Measurements from ENCODE around the gene AMY2B. TPM values are rescaled to one million over a fixed set of nuclear protein-coding genes. Genes with fewer than 3 reads are reported as not detected.
"Not testable (repeated sequence)": the region's sequence is repeated elsewhere in the genome, so short reads cannot be mapped to it uniquely, and the experiment has no call there.

Gene AMY2B
- total and polyA plus RNA-seq, 2 donors from 2014 or later: 26.5 to 31.1 TPM

DNA sequence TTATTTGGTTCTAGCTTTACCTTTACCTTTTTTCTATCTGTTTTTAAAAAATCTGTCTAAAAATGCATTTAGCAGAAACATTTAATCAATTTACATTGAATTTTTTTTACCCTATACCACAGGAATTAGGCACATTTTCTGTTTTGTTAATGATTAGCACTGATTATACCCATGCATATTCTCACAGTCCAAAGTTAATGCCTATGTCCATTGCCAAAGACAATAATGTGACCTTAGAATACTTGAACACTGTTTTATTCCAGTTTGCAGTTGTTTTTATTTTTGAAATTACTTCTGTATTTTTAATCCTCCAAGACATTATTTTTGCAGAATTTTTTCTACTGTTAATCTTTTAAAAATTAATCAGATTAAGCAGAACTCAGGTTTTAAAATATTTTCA, 11.0 kb upstream of the AMY2B start:
- FAIRE-seq: peak; percentile 47
- H3K9me3 ChIP-seq (ENCODE audit: control insufficient read depth in 2 of 3, insufficient read depth in 1 of 3, low read length in 3 of 3): no peaks in the 10 kb centered on the region
- intact Hi-C loops (cut with DNase I): no loop called here
- TF ChIP-seq, protein P1, sequence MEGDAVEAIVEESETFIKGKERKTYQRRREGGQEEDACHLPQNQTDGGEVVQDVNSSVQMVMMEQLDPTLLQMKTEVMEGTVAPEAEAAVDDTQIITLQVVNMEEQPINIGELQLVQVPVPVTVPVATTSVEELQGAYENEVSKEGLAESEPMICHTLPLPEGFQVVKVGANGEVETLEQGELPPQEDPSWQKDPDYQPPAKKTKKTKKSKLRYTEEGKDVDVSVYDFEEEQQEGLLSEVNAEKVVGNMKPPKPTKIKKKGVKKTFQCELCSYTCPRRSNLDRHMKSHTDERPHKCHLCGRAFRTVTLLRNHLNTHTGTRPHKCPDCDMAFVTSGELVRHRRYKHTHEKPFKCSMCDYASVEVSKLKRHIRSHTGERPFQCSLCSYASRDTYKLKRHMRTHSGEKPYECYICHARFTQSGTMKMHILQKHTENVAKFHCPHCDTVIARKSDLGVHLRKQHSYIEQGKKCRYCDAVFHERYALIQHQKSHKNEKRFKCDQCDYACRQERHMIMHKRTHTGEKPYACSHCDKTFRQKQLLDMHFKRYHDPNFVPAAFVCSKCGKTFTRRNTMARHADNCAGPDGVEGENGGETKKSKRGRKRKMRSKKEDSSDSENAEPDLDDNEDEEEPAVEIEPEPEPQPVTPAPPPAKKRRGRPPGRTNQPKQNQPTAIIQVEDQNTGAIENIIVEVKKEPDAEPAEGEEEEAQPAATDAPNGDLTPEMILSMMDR (IDR thresholded peaks at IDR 0.05; ENCODE audit: borderline replicate concordance, extremely low read depth, insufficient read depth): no peak
- no peak overlapping the region for H3K4me3 ChIP-seq (ENCODE audit: low read length in 3 of 3)
- peaks cover 0 to 3% (median 0%) of the 10 kb centered on the region in 3 donors for H3K36me3 ChIP-seq (ENCODE audit: control insufficient read depth in 2 of 3, insufficient read depth in 3 of 3, low read length in 3 of 3)
- H3K9ac ChIP-seq (ENCODE audit: low read length in 3 of 3): no peak overlapping the region
- no peaks in the 10 kb centered on the region for H3K27me3 ChIP-seq (ENCODE audit: control insufficient read depth, insufficient read depth, low read length)
- H3K27ac ChIP-seq (ENCODE audit: low read depth in 2 of 2, low read length in 2 of 2): no peak overlapping the region
- peaks cover 0 to 3% (median 0%) of the 10 kb centered on the region in 3 donors for H3K4me1 ChIP-seq (ENCODE audit: control insufficient read depth in 2 of 3, insufficient read depth in 2 of 3, low read depth in 1 of 3, low read length in 3 of 3)
- DNase-seq: no peak

GRCh38 chr1:103561124-103561523, 10.3 kb upstream of the AMY2B start:
- H3K4me3 ChIP-seq (ENCODE audit: low read length in 3 of 3); FAIRE-seq; DNase-seq; H3K27me3 ChIP-seq (ENCODE audit: control insufficient read depth, insufficient read depth, low read length); H3K9me3 ChIP-seq (ENCODE audit: control insufficient read depth in 2 of 3, insufficient read depth in 1 of 3, low read length in 3 of 3); H3K4me1 ChIP-seq (ENCODE audit: control insufficient read depth in 2 of 3, insufficient read depth in 2 of 3, low read depth in 1 of 3, low read length in 3 of 3); H3K36me3 ChIP-seq (ENCODE audit: control insufficient read depth in 2 of 3, insufficient read depth in 3 of 3, low read length in 3 of 3); H3K27ac ChIP-seq (ENCODE audit: low read depth in 2 of 2, low read length in 2 of 2); H3K9ac ChIP-seq (ENCODE audit: low read length in 3 of 3); intact Hi-C loops (cut with DNase I): not testable (repeated sequence)

DNA sequence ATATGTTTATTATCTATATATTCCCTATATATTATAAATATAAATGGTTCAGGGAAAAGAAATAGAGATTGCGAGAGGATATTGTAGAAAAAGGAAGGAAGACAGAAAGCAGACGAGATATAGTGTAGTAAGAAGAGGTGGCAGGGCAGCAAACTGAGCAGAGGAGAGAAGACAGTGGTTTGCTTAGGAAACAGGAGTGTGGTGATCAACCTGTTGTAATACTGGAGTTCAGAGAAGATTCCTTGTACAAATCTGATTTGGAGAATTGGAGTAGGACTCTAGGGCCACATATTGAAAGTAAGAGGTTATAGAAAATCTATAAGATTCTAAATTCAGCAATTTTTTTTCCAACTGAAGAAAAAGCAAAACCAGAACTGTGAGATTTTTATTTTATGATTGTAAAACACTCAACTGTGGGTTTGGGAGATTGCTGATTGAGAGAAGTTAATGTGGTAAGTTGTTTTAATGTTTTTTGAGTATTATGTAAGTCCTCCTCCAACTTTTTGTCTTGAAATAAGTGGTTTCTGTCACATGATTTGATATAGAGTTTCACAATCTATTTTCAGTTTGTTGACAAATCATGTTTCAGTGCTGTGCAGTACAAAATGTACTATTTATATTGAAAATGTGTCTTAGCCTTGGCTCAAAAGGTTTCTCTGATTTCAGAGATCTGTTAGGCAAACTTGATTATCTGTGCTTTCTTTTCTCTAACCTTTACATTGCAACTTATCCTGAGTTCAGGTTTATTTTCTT, 9.6 kb upstream of the AMY2B start:
- no peaks in the 10 kb centered on the region for H3K36me3 ChIP-seq (ENCODE audit: control insufficient read depth in 2 of 3, insufficient read depth in 3 of 3, low read length in 3 of 3)
- H3K27me3 ChIP-seq (ENCODE audit: control insufficient read depth, insufficient read depth, low read length): no peaks in the 10 kb centered on the region
- no peak overlapping the region for H3K4me3 ChIP-seq (ENCODE audit: low read length in 3 of 3)
- H3K9me3 ChIP-seq (ENCODE audit: control insufficient read depth in 2 of 3, insufficient read depth in 1 of 3, low read length in 3 of 3): no peaks in the 10 kb centered on the region
- H3K9ac ChIP-seq (ENCODE audit: low read length in 3 of 3): no peak overlapping the region
- TF ChIP-seq, protein P1 (IDR thresholded peaks at IDR 0.05; ENCODE audit: borderline replicate concordance, extremely low read depth, insufficient read depth): no peak
- peak; percentile 74 for FAIRE-seq
- H3K4me1 ChIP-seq (ENCODE audit: control insufficient read depth in 2 of 3, insufficient read depth in 2 of 3, low read depth in 1 of 3, low read length in 3 of 3): peaks cover 0 to 3% (median 0%) of the 10 kb centered on the region in 3 donors
- intact Hi-C loops (cut with DNase I): no loop called here
- no peak for DNase-seq
- no peak overlapping the region for H3K27ac ChIP-seq (ENCODE audit: low read depth in 2 of 2, low read length in 2 of 2)

DNA sequence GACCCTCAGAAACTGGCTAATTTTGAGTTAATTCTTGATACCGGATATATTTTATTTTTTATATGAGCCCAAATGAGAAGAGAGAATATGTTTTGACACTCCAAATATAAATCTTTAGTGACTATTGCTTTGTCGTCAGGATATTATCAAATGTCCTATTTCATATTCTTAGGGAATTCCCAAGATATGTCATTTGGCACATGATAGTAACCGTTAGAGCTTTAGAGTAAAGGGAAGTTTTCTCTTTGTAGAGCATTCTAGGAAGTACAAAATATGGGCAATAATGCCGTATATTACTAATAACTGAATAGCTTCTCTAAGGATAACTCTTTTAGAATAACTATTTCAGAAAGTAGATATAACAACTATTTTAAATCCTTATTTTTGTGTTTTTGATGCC, 8.3 kb upstream of the AMY2B start:
- intact Hi-C loops (cut with DNase I): no loop called here
- H3K36me3 ChIP-seq (ENCODE audit: control insufficient read depth in 2 of 3, insufficient read depth in 3 of 3, low read length in 3 of 3): no peaks in the 10 kb centered on the region
- no peak for FAIRE-seq
- no peak overlapping the region for H3K9ac ChIP-seq (ENCODE audit: low read length in 3 of 3)
- TF ChIP-seq, protein P1 (IDR thresholded peaks at IDR 0.05; ENCODE audit: borderline replicate concordance, extremely low read depth, insufficient read depth): no peak
- H3K27ac ChIP-seq (ENCODE audit: low read depth in 2 of 2, low read length in 2 of 2): no peak overlapping the region
- no peaks in the 10 kb centered on the region for H3K27me3 ChIP-seq (ENCODE audit: control insufficient read depth, insufficient read depth, low read length)
- peaks cover 0 to 3% (median 0%) of the 10 kb centered on the region in 3 donors for H3K4me1 ChIP-seq (ENCODE audit: control insufficient read depth in 2 of 3, insufficient read depth in 2 of 3, low read depth in 1 of 3, low read length in 3 of 3)
- H3K4me3 ChIP-seq (ENCODE audit: low read length in 3 of 3): no peak overlapping the region
- H3K9me3 ChIP-seq (ENCODE audit: control insufficient read depth in 2 of 3, insufficient read depth in 1 of 3, low read length in 3 of 3): no peaks in the 10 kb centered on the region
- DNase-seq: no peak

All from kidney (tissue), 14 donors.